HG03064 (cell line): ENCODE data around the gene COG3.

Source experiments
- ATAC-seq: cut with Tn5 transposase; IDR thresholded peaks from one replicate; pipeline ENCODE4 v1.9.1; 2021; ENCODE audit warnings: low read depth; ENCODE audit not compliant: unreplicated experiment

COG3 gene

DNA sequence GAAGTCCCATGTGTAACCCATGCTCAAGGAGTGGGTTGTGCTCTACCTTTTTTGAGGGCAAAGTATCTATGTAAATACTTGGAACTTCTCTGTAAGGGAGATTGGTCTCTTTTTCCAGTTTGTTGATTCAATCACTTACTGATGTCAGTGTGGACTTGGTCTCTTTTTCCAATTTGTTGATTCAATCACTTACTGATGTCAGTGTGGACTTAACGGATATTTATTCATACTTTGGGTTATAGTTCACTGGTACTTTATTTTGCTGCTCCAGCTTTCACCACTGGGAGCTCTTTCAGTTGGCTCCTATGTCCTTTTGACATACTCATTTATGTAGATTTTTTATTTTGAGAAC lies 36.4 kb downstream of the COG3 start:
- ATAC-seq = no peak

- no peak for ATAC-seq
Measured at GRCh38 chr13:45503658-45504057, 38.9 kb downstream of the COG3 start.

DNA sequence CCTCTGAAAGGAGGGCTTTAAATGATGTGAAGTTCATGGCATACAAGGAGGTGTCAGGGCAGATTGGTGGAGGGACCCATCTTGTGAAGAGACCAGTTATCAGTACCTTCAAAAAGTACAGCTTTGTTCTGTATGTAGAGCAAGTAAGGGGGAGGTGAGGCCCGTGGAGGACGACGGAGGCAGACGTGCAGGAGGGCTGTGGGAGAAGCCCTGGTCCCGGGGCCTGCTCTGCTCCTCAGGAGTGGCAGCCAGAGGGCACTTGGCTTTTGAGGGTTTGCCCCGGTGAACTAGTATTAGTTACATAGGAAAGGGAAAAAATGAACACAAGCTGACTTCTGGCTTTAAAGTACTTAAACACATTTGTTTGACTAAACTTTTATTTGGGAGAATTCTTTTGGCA lies 42.1 kb downstream of the COG3 start:
- ATAC-seq = no peak

DNA sequence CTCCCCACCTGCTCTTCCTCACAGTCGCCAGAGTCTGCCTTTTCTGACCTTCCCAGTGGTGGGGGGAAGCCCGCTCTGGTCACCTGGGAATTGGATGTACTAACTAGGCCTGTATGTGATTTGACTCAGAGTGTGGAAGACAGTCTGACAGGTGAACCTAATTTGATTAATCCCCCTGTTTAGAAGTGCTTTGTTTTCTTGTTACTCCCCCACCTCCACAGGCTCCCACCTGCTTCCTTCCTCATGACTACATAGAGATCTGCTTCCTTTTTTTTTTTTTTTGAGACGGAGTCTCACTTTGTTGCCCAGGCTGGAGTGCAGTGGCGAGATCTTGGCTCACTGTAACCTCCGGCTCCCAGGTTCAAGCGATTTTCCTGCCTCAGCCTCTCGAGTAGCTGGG lies 44.0 kb downstream of the COG3 start:
- no peak for ATAC-seq

GRCh38 chr13:45510672-45511071 lies 45.9 kb downstream of the COG3 start:
- no peak for ATAC-seq

DNA sequence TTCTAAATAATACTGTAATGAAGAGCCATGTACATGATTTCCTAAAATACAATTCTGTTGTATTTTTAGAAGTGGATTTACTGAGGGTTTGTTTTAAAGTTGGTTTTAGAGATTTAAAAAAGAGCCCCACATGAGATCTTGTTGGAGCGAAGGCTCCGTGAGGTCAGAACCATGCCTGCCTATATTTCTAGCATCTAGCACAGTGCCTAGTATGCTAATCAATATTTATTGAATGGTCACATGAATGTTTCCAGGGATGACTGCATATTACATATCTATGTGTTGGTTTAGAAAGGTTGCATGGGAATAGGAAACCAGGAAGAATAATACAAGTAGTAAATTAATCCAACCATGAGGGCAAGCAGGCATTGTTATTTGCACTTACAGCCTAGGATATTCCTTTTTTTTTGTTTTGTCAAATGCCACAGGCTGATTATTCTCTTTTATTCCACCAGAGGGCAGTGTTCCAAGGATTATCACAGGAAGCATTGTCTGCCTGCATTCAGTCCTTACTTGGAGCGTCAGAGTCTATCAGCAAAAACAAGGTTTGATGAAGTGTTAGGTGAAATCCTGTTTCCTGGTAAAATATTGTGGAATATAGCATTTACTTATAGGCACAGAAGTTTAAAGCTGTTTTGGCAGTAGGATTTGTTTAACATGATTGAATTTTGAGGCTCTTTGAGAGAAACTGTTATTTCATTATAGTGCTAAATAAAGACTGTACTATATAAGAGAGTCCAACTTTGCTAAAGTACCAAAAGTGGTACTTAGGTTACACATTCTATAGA lies 46.8 kb downstream of the COG3 start:
- ATAC-seq = no peak

- ATAC-seq = no peak
Measured at GRCh38 chr13:45512098-45512496, 47.4 kb downstream of the COG3 start.

DNA sequence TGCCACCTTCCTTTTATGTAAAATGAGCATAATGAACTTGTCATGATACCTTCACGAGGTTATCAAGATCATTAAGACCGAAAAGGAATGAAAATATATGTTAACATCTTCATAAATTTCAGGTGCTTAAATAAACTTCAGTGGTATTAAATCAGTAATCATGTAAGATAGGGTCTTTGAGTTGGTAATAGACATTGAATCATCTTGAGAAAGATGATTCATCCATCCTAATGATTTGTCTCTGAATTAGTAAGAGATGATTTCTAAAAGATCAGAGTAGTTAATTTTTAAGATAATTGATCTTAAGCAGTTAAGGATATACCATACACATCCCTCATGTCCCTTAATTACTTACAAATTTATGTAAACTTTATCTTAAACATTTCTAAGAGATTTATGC lies 52.0 kb downstream of the COG3 start:
- ATAC-seq = no peak

DNA sequence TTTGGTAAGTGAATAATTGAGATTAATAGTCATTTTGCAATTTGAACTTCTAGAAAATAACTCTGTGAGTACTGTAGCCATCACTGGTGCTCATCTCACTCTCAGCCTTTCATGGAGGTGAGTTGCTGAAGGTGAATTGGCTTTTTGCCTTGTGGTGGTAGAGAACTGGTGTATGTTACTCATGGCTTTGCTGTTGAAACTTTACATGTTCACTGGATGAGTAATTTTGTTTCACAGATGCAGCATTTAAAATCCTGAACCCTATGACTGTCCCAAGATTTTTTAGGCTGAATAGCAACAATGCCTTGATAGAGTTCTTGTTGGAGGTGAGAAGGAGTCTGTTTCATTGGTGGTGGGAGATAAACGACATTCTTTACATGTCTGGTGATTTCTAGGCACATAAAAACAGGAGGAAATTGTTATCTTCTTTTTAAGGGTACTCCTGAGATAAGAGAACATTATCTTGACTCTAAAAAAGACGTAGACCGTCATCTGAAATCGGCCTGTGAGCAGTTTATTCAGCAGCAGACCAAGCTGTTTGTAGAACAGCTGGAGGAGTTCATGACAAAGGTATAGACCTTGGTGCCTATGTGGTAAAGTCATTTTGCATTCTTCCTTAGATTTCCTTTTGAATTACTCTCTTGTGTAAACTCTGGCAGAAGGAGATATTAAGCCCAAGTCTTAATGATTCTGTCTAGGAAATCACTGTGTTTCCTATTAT lies 53.9 kb downstream of the COG3 start:
- no peak for ATAC-seq

- ATAC-seq = no peak
Measured at GRCh38 chr13:45519493-45519892, 54.8 kb downstream of the COG3 start.

- ATAC-seq = no peak
Measured at GRCh38 chr13:45521297-45521696, 56.6 kb downstream of the COG3 start.

GRCh38 chr13:45522571-45522970 lies 57.8 kb downstream of the COG3 start:
- ATAC-seq = no peak

- ATAC-seq = no peak
Measured at GRCh38 chr13:45527699-45528462, 63.1 kb downstream of the COG3 start.

GRCh38 chr13:45529758-45530157 lies 65.0 kb downstream of the COG3 start:
- no peak for ATAC-seq

DNA sequence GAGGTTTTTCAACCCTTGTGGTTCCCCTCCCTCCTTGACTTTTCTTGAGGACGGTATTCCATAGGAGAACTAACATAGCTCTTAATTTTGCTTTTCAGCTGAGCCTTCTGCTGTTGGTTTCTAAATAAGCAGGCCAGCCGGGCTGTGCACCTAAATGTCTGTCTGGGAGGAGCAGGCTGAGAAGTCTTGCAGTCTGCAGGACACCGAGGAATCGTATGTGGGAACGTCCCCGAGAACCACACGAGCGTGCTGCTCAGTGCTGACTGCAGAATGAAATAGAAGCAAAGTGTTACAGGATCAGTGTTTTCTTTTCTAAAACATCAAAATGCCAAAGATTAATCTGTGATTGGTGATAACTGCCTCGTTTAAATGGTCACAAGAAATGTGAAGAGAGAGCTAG lies 69.9 kb downstream of the COG3 start:
- no peak for ATAC-seq

GRCh38 chr13:45536224-45536623 lies 71.5 kb downstream of the COG3 start:
- ATAC-seq = no peak

DNA sequence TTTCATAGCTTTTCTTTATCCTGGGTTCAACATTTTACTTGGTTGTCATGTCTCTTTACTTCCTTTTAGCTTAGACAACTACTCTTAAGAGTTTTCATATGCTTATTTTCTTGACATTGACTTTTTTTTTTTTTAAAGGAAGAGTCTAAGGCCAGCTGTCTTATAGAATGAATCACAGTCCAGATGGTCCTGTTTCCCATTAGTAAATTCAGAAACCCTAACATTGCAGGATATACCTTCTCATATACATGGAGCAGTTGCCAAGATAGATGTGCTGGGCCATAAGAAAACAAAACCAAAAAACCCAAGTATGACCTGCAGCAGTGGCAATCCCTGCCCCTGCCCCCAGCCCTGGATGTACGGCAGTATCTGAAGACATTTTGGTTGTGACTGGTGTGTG lies 72.8 kb downstream of the COG3 start:
- no peak for ATAC-seq

DNA sequence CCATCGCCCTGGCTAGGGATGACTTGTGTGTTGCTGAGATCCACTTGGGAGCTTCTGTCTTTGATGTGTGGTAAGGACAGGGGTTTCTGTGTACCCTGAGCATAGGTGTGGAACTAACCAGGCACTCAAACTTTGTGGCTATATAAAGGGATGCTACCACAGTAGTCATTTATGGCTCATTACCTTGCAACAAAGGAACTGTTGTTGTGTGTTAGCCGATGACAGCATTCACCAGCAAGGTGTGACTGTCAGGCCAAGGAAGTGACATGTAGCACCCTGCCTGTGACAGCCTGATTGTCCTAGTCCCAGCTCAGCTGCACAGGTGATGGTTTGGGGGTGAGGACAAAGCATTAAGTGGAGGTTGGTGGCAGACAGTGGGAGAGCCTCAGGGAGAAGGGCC lies 73.6 kb downstream of the COG3 start:
- ATAC-seq = no peak

- no peak for ATAC-seq
Measured at GRCh38 chr13:45540195-45540594, 75.5 kb downstream of the COG3 start.

DNA sequence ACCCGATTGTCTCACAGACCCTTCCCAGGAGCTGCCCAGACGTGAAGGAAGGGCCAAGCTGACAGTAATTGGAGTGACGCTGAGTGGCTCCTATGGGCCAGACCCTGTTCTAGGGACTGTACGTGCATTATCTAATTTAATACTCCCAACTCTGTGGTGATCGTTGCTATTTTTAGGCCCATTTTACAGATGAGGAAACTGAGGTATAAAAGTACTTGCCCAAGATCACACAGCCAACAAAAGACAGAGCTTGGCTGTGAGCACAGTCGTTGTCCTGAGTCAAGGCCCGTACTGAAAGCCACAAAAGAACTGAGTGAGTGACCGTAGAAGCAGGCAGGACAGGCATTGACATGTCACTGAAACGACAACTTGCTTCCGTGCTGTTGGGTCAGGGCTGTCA lies 76.1 kb downstream of the COG3 start:
- no peak for ATAC-seq

DNA sequence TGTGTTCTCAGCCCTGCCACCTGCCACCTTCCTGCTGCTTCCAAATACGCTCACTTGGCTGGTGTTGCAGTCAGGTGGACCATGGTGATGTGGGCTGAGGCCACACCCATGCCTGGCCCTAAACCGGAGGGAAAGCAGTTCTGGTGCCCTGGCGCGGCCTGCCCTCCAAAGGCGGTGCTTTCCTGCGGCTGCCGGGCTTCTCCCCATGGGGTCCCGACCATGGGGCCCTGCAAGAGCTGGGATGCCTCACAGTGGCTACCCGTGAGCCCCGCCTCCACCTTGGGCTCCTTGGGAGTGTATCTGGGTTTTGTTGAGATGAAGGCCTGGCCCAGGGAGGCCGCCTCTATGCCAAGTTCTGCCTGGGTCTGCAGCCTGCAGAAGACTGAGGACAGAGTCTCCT lies 77.1 kb downstream of the COG3 start:
- ATAC-seq = no peak

- no peak for ATAC-seq
Measured at GRCh38 chr13:45542391-45542790, 77.7 kb downstream of the COG3 start.
